Measurements from ENCODE around the gene SERPINB5.

- TF ChIP-seq CTCF (CRISPR knock-in tag; IDR thresholded peaks at IDR 0.05) (no peak), RFX5 (IDR thresholded peaks at IDR 0.05; ENCODE audit: low read depth, low read length) (no peak), RORA (CRISPR knock-in tag; IDR thresholded peaks at IDR 0.05) (no peak), BCL3 (CRISPR knock-in tag; IDR thresholded peaks at IDR 0.05) (no peak), SP140L (CRISPR knock-in tag; IDR thresholded peaks at IDR 0.05; ENCODE audit: borderline replicate concordance) (no peak), REST (IDR thresholded peaks at IDR 0.05; ENCODE audit: borderline replicate concordance in 1 of 2, low read depth in 1 of 2, low read length in 2 of 2) (no peak), RAD21 (CRISPR knock-in tag; IDR thresholded peaks at IDR 0.05) (no peak), GLI4 (CRISPR knock-in tag; IDR thresholded peaks at IDR 0.05; ENCODE audit: borderline replicate concordance) (no peak), POLR2A (IDR thresholded peaks at IDR 0.05; ENCODE audit: insufficient read depth in 1 of 2, low read depth in 2 of 2, low read length in 2 of 2) (no peak)
Measured at GRCh38 chr18:63477200-63477599, 442 bp downstream of the SERPINB5 start.
